Ovary (tissue), 9 donors: Measurements from ENCODE around the gene UGP2. TPM values are rescaled to one million over a fixed set of nuclear protein-coding genes. Genes with fewer than 3 reads are reported as not detected.

ENCODE experiments used
- DNase-seq, 5 donors: peaks; one replicate each; pipeline ENCODE4 v3.0.0-alpha.2; 2019 to 2020
- H3K27ac ChIP-seq, 2 donors: fragments of 200-600 bp; one replicate each; pipeline versions ENCODE4 v1.5.1 to v1.8.0; 2019 to 2022
- H3K27me3 ChIP-seq: fragments of 200-600 bp; one replicate; pipeline ENCODE4 v1.8.0; 2022
- H3K36me3 ChIP-seq: fragments of 200-600 bp; sonication (generic); one replicate; pipeline ENCODE4 v1.5.1; 2019
- H3K4me1 ChIP-seq: one replicate; pipeline ENCODE4 v1.8.1; 2013; ENCODE audit warnings: mild to moderate bottlenecking, moderate library complexity; ENCODE audit not compliant: insufficient read depth
- H3K4me3 ChIP-seq: fragments of 200-600 bp; sonication (generic); one replicate; pipeline ENCODE4 v1.5.1; 2017
- H3K9me3 ChIP-seq, 2 donors: fragments of 200-600 bp in 1 of 2; sonication (generic) in 1 of 2; one replicate each; pipeline versions ENCODE4 v1.5.1 to v1.8.1; 2013 to 2019; ENCODE audit warnings: mild to moderate bottlenecking in 1 of 2, moderate library complexity in 1 of 2
- CTCF ChIP-seq, 3 donors: fragments of 450-650 bp in 2 of 3; fragments of 200-600 bp in 1 of 3; IDR thresholded peaks; one replicate each; pipeline versions ENCODE4 v1.5.1 to v1.8.0; 2016 to 2022; ENCODE audit warnings: antibody characterized with exemption in 3 of 3, mild to moderate bottlenecking in 1 of 3
- EP300 ChIP-seq: sonication (generic); formaldehyde crosslinking; IDR thresholded peaks from one replicate; pipeline ENCODE4 v1.6.1; 2017; ENCODE audit warnings: antibody characterized with exemption
- POLR2A ChIP-seq: fragments of 450-650 bp; IDR thresholded peaks from one replicate; pipeline ENCODE4 v1.6.1; 2017; ENCODE audit warnings: antibody characterized with exemption, mild to moderate bottlenecking, moderate library complexity
- WGBS, 3 donors: extraction: QIAGEN DNeasy Blood & Tissue Kit in 1 of 3; methylation state at CpG; one replicate each; pipeline versions ENCODE4 v1.1.5 to v1.1.7; 2013 to 2017; 5-methylcytosine and 5-hydroxymethylcytosine counted together
- intact Hi-C, 4 donors: fragments of 100-400 bp; cut with DNase I; formaldehyde crosslinking; loops; one replicate each; pipeline versions ENCODE4 v1.11.0 to v1.15.1; 2022 to 2023
- polyA plus RNA-seq, 2 donors: library from polyadenylated mRNA; stranded (reverse); fragments of 200-250 nt in 1 of 2; fragments of 350-450 nt in 1 of 2; fragmentation: Illumina TruSeq in 1 of 2; extraction: RNeasy Lipid Tissue Mini Kit (QIAGEN cat#74804) in 1 of 2; gene quantifications; one replicate each; pipeline ENCODE4 v1.2.3, GENCODE V29; 2013 to 2014
- total RNA-seq, 7 donors: library from RNA; depleted of rRNA in 2 of 7; stranded (reverse); fragments of >200 nt in 2 of 7; fragmentation: NEBNext Ultra II Directional in 3 of 7; extraction: Animal tissue kit (Norgen Biotek cat#: 25700) in 3 of 7; gene quantifications; one replicate each; pipeline versions ENCODE4 v1.1.0 to v1.2.4, GENCODE V29; 2016 to 2023
- donor health status: DM: no; HTN: no; CAD: no; lungs with moderate emphysema.
- donor health status: DM: no; HTN: no; CAD: no.
- donor health status: Bipolar disorder and iron deficiency.
- donor health status: DM: yes; HTN: yes; CAD: no.
- donor health status: DM: no; HTN: no; CAD: no.
- donor health status: DM: yes; HTN: yes; CAD: no.

The UGP2 gene
- total and polyA plus RNA-seq, 9 donors = 63.7 to 129 (median 85.1) TPM

- 64 to 81% (median 77%) methylated on average over 1 of the region's 1 CpG for WGBS, 3 donors
- TF ChIP-seq EP300 = no peak
- TF ChIP-seq CTCF (IDR thresholded peaks at IDR 0.05) = no peak
- TF ChIP-seq POLR2A = no peak
- intact Hi-C loops = no loop called here
- no peaks in the 10 kb centered on the region for H3K9me3 ChIP-seq
- no peak overlapping the region for H3K27ac ChIP-seq
- H3K4me1 ChIP-seq = peaks cover 1% of the 10 kb centered on the region
- H3K27me3 ChIP-seq = no peaks in the 10 kb centered on the region
- H3K4me3 ChIP-seq = no peak overlapping the region
- no peak for DNase-seq
- no peaks in the 10 kb centered on the region for H3K36me3 ChIP-seq
Measured at GRCh38 chr2:63875131-63875527, 33.4 kb downstream of the UGP2 start.

GRCh38 chr2:63875559-63876245 is 34.0 kb downstream of the UGP2 start:
- TF ChIP-seq CTCF (IDR thresholded peaks at IDR 0.05) (no peak), EP300 (no peak), POLR2A (no peak)
- H3K4me1 ChIP-seq = peaks cover 1% of the 10 kb centered on the region
- H3K27ac ChIP-seq = no peak overlapping the region
- H3K27me3 ChIP-seq = no peaks in the 10 kb centered on the region
- H3K36me3 ChIP-seq = no peaks in the 10 kb centered on the region
- no peak overlapping the region for H3K4me3 ChIP-seq
- intact Hi-C loops = no loop called here
- 81 to 99% (median 97%) methylated on average over 3 of the region's 3 CpGs for WGBS, 3 donors
- no peaks in the 10 kb centered on the region for H3K9me3 ChIP-seq
- no peak for DNase-seq

GRCh38 chr2:63876311-63876710 is 34.6 kb downstream of the UGP2 start:
- no peak for DNase-seq
- no peak overlapping the region for H3K27ac ChIP-seq
- TF ChIP-seq EP300 = no peak
- no peak for TF ChIP-seq POLR2A
- no peak for TF ChIP-seq CTCF (IDR thresholded peaks at IDR 0.05)
- H3K4me3 ChIP-seq = no peak overlapping the region
- no peaks in the 10 kb centered on the region for H3K36me3 ChIP-seq
- WGBS, 3 donors = 81 to 91% (median 91%) methylated on average over 5 of the region's 5 CpGs
- intact Hi-C loops = no loop called here
- H3K9me3 ChIP-seq = no peaks in the 10 kb centered on the region
- H3K27me3 ChIP-seq = no peaks in the 10 kb centered on the region
- H3K4me1 ChIP-seq = peaks cover 1% of the 10 kb centered on the region

- TF ChIP-seq POLR2A (no peak), EP300 (no peak), CTCF (IDR thresholded peaks at IDR 0.05) (no peak)
- Histone ChIP-seq H3K4me3 (no peak overlapping the region), H3K27me3 (no peaks in the 10 kb centered on the region), H3K9me3 (no peaks in the 10 kb centered on the region), H3K36me3 (no peaks in the 10 kb centered on the region), H3K4me1 (no peaks in the 10 kb centered on the region), H3K27ac (no peak overlapping the region)
- no peak for DNase-seq
- intact Hi-C loops = no loop called here
- 74 to 83% (median 76%) methylated on average over 1 of the region's 1 CpG for WGBS, 3 donors
Measured at GRCh38 chr2:63878486-63878885, 36.8 kb downstream of the UGP2 start.
